Suprapubic skin (tissue), 3 donors: ENCODE results near the gene KIF25.

Experiments
- CTCF ChIP-seq, 2 donors: fragments of 200-600 bp in 1 of 2; fragments of 450-650 bp in 1 of 2; sonication (generic) in 1 of 2; IDR thresholded peaks; one replicate each; pipeline ENCODE4 v1.5.1; 2016 to 2019; ENCODE audit warnings: antibody characterized with exemption in 2 of 2, mild to moderate bottlenecking in 1 of 2, moderate library complexity in 1 of 2
- POLR2A ChIP-seq, 2 donors: fragments of 450-650 bp; IDR thresholded peaks; one replicate each; pipeline ENCODE4 v1.6.1; 2017; ENCODE audit warnings: antibody characterized with exemption in 2 of 2, mild to moderate bottlenecking in 2 of 2, moderate library complexity in 2 of 2

GRCh38 chr6:168030218-168030746 lies 32.8 kb downstream of the KIF25 start:
- TF ChIP-seq POLR2A (IDR thresholded peaks at IDR 0.05) (no peak), CTCF (IDR thresholded peaks at IDR 0.05) (no peak)
